Measurements from ENCODE around the gene SLA2.
A peak's percentile ranks its signal among the peaks of the same experiment; 100 is the strongest.
"Not testable (repeated sequence)": the region's sequence is repeated elsewhere in the genome, so short reads cannot be mapped to it uniquely, and the experiment has no call there.

Gene SLA2

GRCh38 chr20:36646678-36647077 is 682 bp upstream of the SLA2 start:
- no peak for FAIRE-seq
- no peak for DNase-seq (ENCODE audit: low spot score)

GRCh38 chr20:36645353-36645752 is 643 bp downstream of the SLA2 start:
- no peak for DNase-seq (ENCODE audit: low spot score)

GRCh38 chr20:36644706-36645095 is 1.3 kb downstream of the SLA2 start:
- FAIRE-seq (no peak), DNase-seq (ENCODE audit: low spot score) (no peak)

More at GRCh38 chr20:36645353-36645752, 643 bp downstream of the SLA2 start:
- no peak for FAIRE-seq

- FAIRE-seq (no peak), DNase-seq (ENCODE audit: low spot score) (no peak)
These were observed 1.8 kb downstream of the SLA2 start for GRCh38 chr20:36644032-36644705.

GRCh38 chr20:36642136-36642535 is 3.9 kb downstream of the SLA2 start:
- no peak for DNase-seq (ENCODE audit: low spot score)
- FAIRE-seq = no peak

- FAIRE-seq (no peak), DNase-seq (ENCODE audit: low spot score) (no peak)
These were observed 4.5 kb downstream of the SLA2 start for GRCh38 chr20:36641506-36641843.

GRCh38 chr20:36638876-36639400 is 7.1 kb downstream of the SLA2 start:
- FAIRE-seq; DNase-seq (ENCODE audit: low spot score): not testable (repeated sequence)

- DNase-seq (ENCODE audit: low spot score) (no peak), FAIRE-seq (no peak)
These were observed 11.7 kb downstream of the SLA2 start for GRCh38 chr20:36634342-36634741.

GRCh38 chr20:36633285-36633772 is 12.7 kb downstream of the SLA2 start:
- FAIRE-seq (no peak), DNase-seq (ENCODE audit: low spot score) (no peak)

- FAIRE-seq (no peak), DNase-seq (ENCODE audit: low spot score) (no peak)
These were observed 13.3 kb downstream of the SLA2 start for GRCh38 chr20:36632487-36633284.

GRCh38 chr20:36632147-36632486 is 13.9 kb downstream of the SLA2 start:
- DNase-seq (ENCODE audit: low spot score) = no peak
- no peak for FAIRE-seq

- FAIRE-seq (no peak), DNase-seq (ENCODE audit: low spot score) (no peak)
These were observed 14.3 kb downstream of the SLA2 start for GRCh38 chr20:36631646-36632045.

GRCh38 chr20:36629719-36630681 is 16.0 kb downstream of the SLA2 start:
- FAIRE-seq (no peak), DNase-seq (ENCODE audit: low spot score) (no peak)

GRCh38 chr20:36628076-36628475 is 17.9 kb downstream of the SLA2 start:
- FAIRE-seq (no peak), DNase-seq (ENCODE audit: low spot score) (no peak)

GRCh38 chr20:36624944-36625324 is 21.1 kb downstream of the SLA2 start:
- DNase-seq (ENCODE audit: low spot score) = no peak
- FAIRE-seq = no peak

GRCh38 chr20:36624068-36624943 is 21.7 kb downstream of the SLA2 start:
- DNase-seq (ENCODE audit: low spot score) (no peak), FAIRE-seq (peak; percentile 20)

- no peak for FAIRE-seq
These were observed 22.6 kb downstream of the SLA2 start for GRCh38 chr20:36623444-36623843.

GRCh38 chr20:36620917-36621316 is 25.1 kb downstream of the SLA2 start:
- FAIRE-seq (no peak), DNase-seq (ENCODE audit: low spot score) (no peak)

More at GRCh38 chr20:36623444-36623843, 22.6 kb downstream of the SLA2 start:
- no peak for DNase-seq (ENCODE audit: low spot score)

- FAIRE-seq = no peak
- no peak for DNase-seq (ENCODE audit: low spot score)
These were observed 31.0 kb downstream of the SLA2 start for GRCh38 chr20:36614781-36615557.

GRCh38 chr20:36613974-36614373 is 32.0 kb downstream of the SLA2 start:
- no peak for DNase-seq (ENCODE audit: low spot score)
- FAIRE-seq = no peak

Data from urothelium cell line (cell line).